OCI-LY1 (cell line): ENCODE data around the gene ANKS6.

ENCODE experiments used
- H2AFZ ChIP-seq: fragments of 200-600 bp; sonication (generic), shearing (Covaris generic); 2 replicates; pipeline ENCODE4 v1.6.0; 2014; ENCODE audit warnings: antibody characterized with exemption, mild to moderate bottlenecking, low read length
- H3F3A ChIP-seq: fragments of 200-600 bp; sonication (generic), shearing (Covaris generic); 2 replicates; pipeline ENCODE4 v1.6.0; 2014; ENCODE audit warnings: mild to moderate bottlenecking, antibody characterized with exemption, low read length, moderate library complexity; ENCODE audit not compliant: insufficient read depth
- H3K27ac ChIP-seq: fragments of 200-600 bp; sonication (generic); 2 replicates; pipeline ENCODE4 v1.5.1; 2014; ENCODE audit warnings: low read length, mixed run types, mild to moderate bottlenecking, low read depth; ENCODE audit not compliant: poor library complexity, severe bottlenecking
- H3K27me3 ChIP-seq: fragments of 200-600 bp; sonication (generic); 2 replicates; pipeline ENCODE4 v1.6.0; 2014; ENCODE audit warnings: antibody characterized with exemption, mild to moderate bottlenecking, low read length, moderate library complexity; ENCODE audit not compliant: insufficient read depth
- H3K36me3 ChIP-seq: fragments of 200-600 bp; sonication (generic); 2 replicates; pipeline ENCODE4 v1.6.1; 2014; ENCODE audit warnings: mild to moderate bottlenecking, antibody characterized with exemption, low read length, moderate library complexity, mixed read lengths; ENCODE audit not compliant: insufficient read depth
- H3K4me1 ChIP-seq: fragments of 200-600 bp; sonication (generic); 2 replicates; pipeline ENCODE4 v1.5.1; 2014; ENCODE audit warnings: mild to moderate bottlenecking, low read length, moderate library complexity; ENCODE audit not compliant: insufficient read depth, severe bottlenecking
- H3K4me2 ChIP-seq: fragments of 200-600 bp; sonication (generic), shearing (Covaris generic); 2 replicates; pipeline ENCODE4 v1.6.1; 2014; ENCODE audit warnings: low read length
- H3K4me3 ChIP-seq: fragments of 200-600 bp; sonication (generic); 2 replicates; pipeline ENCODE4 v1.5.1; 2014; ENCODE audit warnings: low read length, low read depth, mild to moderate bottlenecking, mixed read lengths; ENCODE audit not compliant: poor library complexity, severe bottlenecking
- H3K79me2 ChIP-seq: fragments of 200-600 bp; shearing (Covaris generic); 2 replicates; pipeline ENCODE4 v1.6.1; 2016; ENCODE audit warnings: mixed run types, low read length, mixed read lengths; ENCODE audit not compliant: insufficient read depth
- H3K9ac ChIP-seq: fragments of 200-600 bp; sonication (generic), shearing (Covaris generic); 2 replicates; pipeline ENCODE4 v1.6.1; 2014; ENCODE audit warnings: mild to moderate bottlenecking, low read length, mixed read lengths
- H3K9me2 ChIP-seq: fragments of 200-600 bp; sonication (generic), shearing (Covaris generic); 2 replicates; pipeline ENCODE4 v1.6.1; 2014; ENCODE audit warnings: low read depth, mild to moderate bottlenecking, low read length, mixed read lengths
- H3K9me3 ChIP-seq: fragments of 200-600 bp; shearing (Covaris generic); 2 replicates; pipeline ENCODE4 v1.6.1; 2014; ENCODE audit warnings: low read length, mixed read lengths
- H4K20me1 ChIP-seq: fragments of 200-600 bp; sonication (generic), shearing (Covaris generic); 2 replicates; pipeline ENCODE4 v1.6.0; 2016; ENCODE audit warnings: mild to moderate bottlenecking, low read length; ENCODE audit not compliant: insufficient read depth
- CTCF ChIP-seq: fragments of 200-600 bp; sonication (generic), shearing (Covaris generic); IDR thresholded peaks from 2 replicates; pipeline ENCODE4 v1.5.1; 2017; ENCODE audit warnings: mild to moderate bottlenecking, antibody characterized with exemption, low read length, moderate library complexity, mixed read lengths
- EZH2 ChIP-seq: fragments of 200-600 bp; sonication (generic), shearing (Covaris generic); IDR thresholded peaks from 2 replicates; pipeline ENCODE4 v1.8.0; 2017; ENCODE audit warnings: borderline replicate concordance, mixed run types, mild to moderate bottlenecking, antibody characterized with exemption, low read length, moderate library complexity, mixed read lengths

Gene ANKS6

GRCh38 chr9:98771209-98771874, 25.0 kb downstream of the ANKS6 start:
- Histone ChIP-seq H3K9ac (no peak overlapping the region), H4K20me1 (no peaks in the 10 kb centered on the region), H3K9me2 (no peaks in the 10 kb centered on the region), H3K4me1 (no peaks in the 10 kb centered on the region), H3K36me3 (peaks cover 29% of the 10 kb centered on the region), H3K27ac (no peak overlapping the region), H3F3A (no peaks in the 10 kb centered on the region), H2AFZ (no peak overlapping the region), H3K4me3 (no peak overlapping the region), H3K9me3 (no peaks in the 10 kb centered on the region), H3K27me3 (no peaks in the 10 kb centered on the region), H3K79me2 (no peaks in the 10 kb centered on the region), H3K4me2 (no peak overlapping the region)
- no peak for TF ChIP-seq EZH2
- TF ChIP-seq CTCF: no peak

- no peak overlapping the region for H3K9ac ChIP-seq
- no peaks in the 10 kb centered on the region for H3K4me1 ChIP-seq
- H2AFZ ChIP-seq: no peak overlapping the region
- H3K36me3 ChIP-seq: peaks cover 29% of the 10 kb centered on the region
- TF ChIP-seq EZH2: no peak
- no peak for TF ChIP-seq CTCF
- no peak overlapping the region for H3K4me2 ChIP-seq
- H4K20me1 ChIP-seq: no peaks in the 10 kb centered on the region
- no peaks in the 10 kb centered on the region for H3K9me3 ChIP-seq
- H3K27ac ChIP-seq: no peak overlapping the region
- no peaks in the 10 kb centered on the region for H3F3A ChIP-seq
- H3K79me2 ChIP-seq: no peaks in the 10 kb centered on the region
- H3K4me3 ChIP-seq: no peak overlapping the region
- no peaks in the 10 kb centered on the region for H3K9me2 ChIP-seq
- no peaks in the 10 kb centered on the region for H3K27me3 ChIP-seq
These were observed 25.6 kb downstream of the ANKS6 start for GRCh38 chr9:98770717-98771116.

- Histone ChIP-seq H3K36me3 (peaks cover 29% of the 10 kb centered on the region), H3K9me3 (no peaks in the 10 kb centered on the region), H3K27ac (no peak overlapping the region), H3K27me3 (no peaks in the 10 kb centered on the region), H3K9ac (no peak overlapping the region), H3F3A (no peaks in the 10 kb centered on the region), H2AFZ (no peak overlapping the region), H3K79me2 (no peaks in the 10 kb centered on the region), H4K20me1 (no peaks in the 10 kb centered on the region), H3K4me1 (no peaks in the 10 kb centered on the region), H3K9me2 (no peaks in the 10 kb centered on the region), H3K4me2 (no peak overlapping the region), H3K4me3 (no peak overlapping the region)
- TF ChIP-seq CTCF (no peak), EZH2 (no peak)
These were observed 28.0 kb downstream of the ANKS6 start for GRCh38 chr9:98768344-98768743.
